GM12878 (cell line): ENCODE results near the gene BDNF. TPM values are rescaled to one million over a fixed set of nuclear protein-coding genes. Genes with fewer than 3 reads are reported as not detected.

ENCODE experiments used
- ATAC-seq: fragments of 200-7000 bp; cut with Tn5 transposase; 3 replicates; pipeline ENCODE4 v1.9.1; 2020; ENCODE audit warnings: mild to moderate bottlenecking, moderate library complexity
- BruUV-seq: library from RNA; stranded (reverse); fragments of 400-500 nt; replicated peaks from 2 replicates; lab custom pipeline; 2021; lab: Mats Ljungman, UMichigan
- CTCF ChIA-PET: fragments of 300-600 bp; sonication (Branson Sonifier 250); formaldehyde crosslinking; extraction: SDS; loops from one replicate; lab custom pipeline; 2021; ENCODE audit warnings: inconsistent platforms; lab: Yijun Ruan, JAX
- POLR2A ChIA-PET: fragments of 350-600 bp; formaldehyde crosslinking; extraction: SDS; loops from one replicate; lab custom pipeline; 2021; ENCODE audit warnings: inconsistent platforms; lab: Charles Lee
- RAD21 ChIA-PET: fragments of 300-600 bp; sonication (Branson Sonifier 250); formaldehyde crosslinking; loops from one replicate; lab custom pipeline; 2023; ENCODE audit warnings: antibody characterized with exemption; ENCODE audit not compliant: unreplicated experiment; lab: Charles Lee
- SMC1A ChIA-PET: fragments of 300-600 bp; sonication (Branson Sonifier 250); formaldehyde crosslinking; loops from one replicate; lab custom pipeline; 2023; ENCODE audit not compliant: unreplicated experiment, uncharacterized antibody; lab: Charles Lee
- DNase-seq: peaks from one replicate; pipeline ENCODE4 v3.0.0-alpha.2; 2011; ENCODE audit warnings: low read depth, low spot score
- FAIRE-seq: peaks from 3 replicates; lab custom pipeline; 2011; peaks lifted over from hg19 to GRCh38; lab: Jason Lieb, UNC
- H2AFZ ChIP-seq: 2 replicates; pipeline ENCODE4 v1.6.0; 2011; ENCODE audit warnings: low read depth, low read length, control low read depth; ENCODE audit not compliant: control insufficient read depth
- H3K27ac ChIP-seq: 2 replicates; pipeline ENCODE4 v1.5.1; 2011; ENCODE audit warnings: control low read depth; ENCODE audit not compliant: control insufficient read depth, insufficient read depth
- H3K27me3 ChIP-seq, 2 experiments: replicated peaks in 1 of 2; 2 replicates each; pipeline versions ENCODE4 v1.6.0 to v1.6.1; 2011; ENCODE audit warnings: low read length in 1 of 2; ENCODE audit not compliant: control insufficient read depth in 2 of 2, insufficient read depth in 2 of 2
- H3K36me3 ChIP-seq, 2 experiments: 2 replicates each; pipeline ENCODE4 v1.5.1; 2011; ENCODE audit warnings: low read length in 1 of 2; ENCODE audit not compliant: control insufficient read depth in 2 of 2, insufficient read depth in 2 of 2
- H3K4me1 ChIP-seq: 2 replicates; pipeline ENCODE4 v1.6.1; 2011; ENCODE audit warnings: mild to moderate bottlenecking, low read length, moderate library complexity, mixed read lengths; ENCODE audit not compliant: control insufficient read depth, insufficient read depth
- H3K4me2 ChIP-seq: 2 replicates; pipeline ENCODE4 v1.6.0; 2011; ENCODE audit warnings: control low read depth; ENCODE audit not compliant: control insufficient read depth, insufficient read depth
- H3K4me3 ChIP-seq: fragments of 200-600 bp; sonication (generic); 2 replicates; pipeline ENCODE4 v1.5.1; 2016
- H3K79me2 ChIP-seq: 2 replicates; pipeline ENCODE4 v1.6.0; 2011; ENCODE audit warnings: low read length; ENCODE audit not compliant: control insufficient read depth, insufficient read depth
- H3K9ac ChIP-seq: 2 replicates; pipeline ENCODE4 v1.8.0; 2011; ENCODE audit warnings: low read length, control low read depth, mixed read lengths; ENCODE audit not compliant: control insufficient read depth, insufficient read depth
- H3K9me3 ChIP-seq: replicated peaks from 3 replicates; pipeline ENCODE4 v1.5.1; 2011; ENCODE audit warnings: mild to moderate bottlenecking, low read length; ENCODE audit not compliant: control insufficient read depth, insufficient read depth
- H4K20me1 ChIP-seq: 2 replicates; pipeline ENCODE4 v1.6.0; 2011; ENCODE audit not compliant: control insufficient read depth, insufficient read depth
- CEBPZ ChIP-seq: fragments of 150-350 bp; IDR thresholded peaks from 2 replicates; pipeline ENCODE4 v1.6.1; 2016; ENCODE audit warnings: low read depth, low read length
- CHD4 ChIP-seq: fragments of 200-600 bp; sonication (generic); IDR thresholded peaks from 2 replicates; pipeline ENCODE4 v1.6.1; 2016; ENCODE audit warnings: mild to moderate bottlenecking
- HSF1 ChIP-seq: fragments of 150-350 bp; IDR thresholded peaks from 2 replicates; pipeline ENCODE4 v1.6.1; 2014; ENCODE audit warnings: mild to moderate bottlenecking, low read depth, low read length
- JUNB ChIP-seq: IDR thresholded peaks from 2 replicates; pipeline ENCODE4 v1.6.1; 2016; ENCODE audit warnings: antibody characterized with exemption, mild to moderate bottlenecking
- PRDM15 ChIP-seq: fragments of 450-650 bp; formaldehyde crosslinking; IDR thresholded peaks from 2 replicates; pipeline ENCODE4 v1.4.0; 2020; ENCODE audit warnings: mild to moderate bottlenecking, moderate library complexity
- RB1 ChIP-seq: fragments of 450-650 bp; formaldehyde crosslinking; IDR thresholded peaks from 2 replicates; pipeline ENCODE4 v1.6.1; 2017; ENCODE audit warnings: mild to moderate bottlenecking, borderline replicate concordance
- ZBTB40 ChIP-seq: fragments of 450-650 bp; IDR thresholded peaks from 2 replicates; pipeline ENCODE4 v1.6.1; 2016; ENCODE audit warnings: mild to moderate bottlenecking, moderate library complexity, borderline replicate concordance
- WGBS: methylation state at CpG from one replicate; pipeline ENCODE4 v1.1.6; 2016; ENCODE audit warnings: low lambda C conversion rate; ENCODE audit not compliant: insufficient replicate concordance, insufficient coverage; ENCODE audit errors: missing lambda C conversion rate; 5-methylcytosine and 5-hydroxymethylcytosine counted together
- in situ Hi-C: fragments of 300-500 bp; cut with MboI; formaldehyde crosslinking; loops from 9 replicates; pipeline ENCODE4 v1.14.3; 2018; ENCODE audit warnings: mixed read lengths
- intact Hi-C: fragments of 100-400 bp; cut with micrococcal nuclease; formaldehyde crosslinking; loops from one replicate; pipeline ENCODE4 v1.14.2; 2022; ENCODE audit not compliant: unreplicated experiment
- polyA plus RNA-seq, 11 experiments: library from polyadenylated mRNA; depleted of rRNA in 4 of 11; unstranded in 6 of 11; stranded (reverse) in 5 of 11; fragments of >200 nt; fragmentation: Nextera tagmentation in 4 of 11; fragmentation: Illumina TruSeq in 1 of 11; extraction: Ambion mirVana in 4 of 11; extraction: Trizol in 1 of 11; gene quantifications; 1 replicate in 1 of 11; 2 replicates in 10 of 11; pipeline versions ENCODE4 v1.2.1 to v1.2.3, GENCODE V29; 2011 to 2016; ENCODE audit warnings: inconsistent platforms in 2 of 11, missing spikeins in 2 of 11, low read depth in 1 of 11
- total RNA-seq, 4 experiments: library from RNA; depleted of rRNA in 3 of 4; stranded (reverse); fragments of >200 nt in 3 of 4; fragmentation: Illumina TruSeq in 1 of 4; extraction: Trizol in 1 of 4; gene quantifications; 2 replicates each; pipeline versions ENCODE4 v1.2.1 to v1.2.3, GENCODE V29; 2013 to 2021

The BDNF gene
- total and polyA plus RNA-seq, 10 of the 15 experiments (the other 5 are each of a cell fraction or from before 2014, with no cell fraction given) = 0.02 to 0.24 (median 0.06) TPM; not detected in 2

- in situ Hi-C loops = no loop called here
- FAIRE-seq = no peak
- CTCF ChIA-PET = no interaction called here
Measured at GRCh38 chr11:27611390-27611789, 88.9 kb downstream of the BDNF start.

More at GRCh38 chr11:27611390-27611789, 88.9 kb downstream of the BDNF start:
- Histone ChIP-seq H3K4me2 (no peak overlapping the region), H3K27me3 (no peaks in the 10 kb centered on the region), H3K9ac (no peak overlapping the region), H4K20me1 (no peaks in the 10 kb centered on the region), H3K27ac (no peak overlapping the region), H3K4me1 (no peaks in the 10 kb centered on the region), H3K9me3 (no peaks in the 10 kb centered on the region), H3K4me3 (no peak overlapping the region), H3K79me2 (no peaks in the 10 kb centered on the region), H2AFZ (no peak overlapping the region), H3K36me3 (no peaks in the 10 kb centered on the region)
- BruUV-seq = no TSS peak
- SMC1A ChIA-PET = no interaction called here
- intact Hi-C loops = no loop called here
- RAD21 ChIA-PET = no interaction called here
- TF ChIP-seq RB1 (no peak), HSF1 (no peak), JUNB (no peak), CEBPZ (no peak), ZBTB40 (no peak), PRDM15 (no peak), CHD4 (no peak)
- no peak for DNase-seq
- WGBS = 0% methylated on average over 1 of the region's 1 CpG
- ATAC-seq = no peak
- POLR2A ChIA-PET = no interaction called here
